Measurements from ENCODE around the gene IKZF2.

IKZF2 gene

DNA sequence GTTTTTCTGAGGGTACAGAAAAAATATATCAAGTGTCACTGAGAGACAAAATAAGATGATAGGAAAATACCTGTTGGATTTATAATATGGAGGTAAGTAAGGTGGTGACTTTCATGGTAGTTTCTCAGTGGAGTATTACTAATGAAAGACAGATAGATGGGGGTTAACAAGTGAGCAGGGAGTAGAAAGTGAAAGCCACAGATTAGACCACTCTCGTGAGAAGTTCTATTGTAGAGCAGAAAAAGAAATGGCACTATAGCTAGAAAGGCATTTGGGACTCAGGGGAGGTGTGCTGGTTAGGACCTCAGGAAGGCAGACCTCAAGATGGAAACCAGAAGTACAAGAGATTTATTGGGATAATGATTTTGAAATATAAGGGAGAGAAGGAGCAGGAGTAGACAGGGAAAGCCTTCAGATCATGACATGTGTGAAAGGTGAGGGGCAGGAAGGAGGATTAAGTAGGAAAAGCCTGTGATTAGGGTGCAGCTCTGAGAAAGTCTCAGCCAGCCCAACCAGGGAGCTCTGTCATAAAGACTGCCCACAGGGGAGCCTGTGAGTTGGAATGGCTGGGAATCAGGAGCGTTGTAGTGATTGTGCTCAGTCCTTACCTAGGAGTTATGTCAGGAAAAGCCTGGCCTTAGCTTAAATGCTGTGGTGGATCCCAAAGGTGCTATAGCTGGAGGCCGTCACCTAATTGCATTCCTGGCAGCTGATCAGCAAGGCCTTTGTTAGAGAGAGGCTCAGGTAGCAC lies 198.1 kb downstream of the IKZF2 start:
- no peak for DNase-seq

DNA sequence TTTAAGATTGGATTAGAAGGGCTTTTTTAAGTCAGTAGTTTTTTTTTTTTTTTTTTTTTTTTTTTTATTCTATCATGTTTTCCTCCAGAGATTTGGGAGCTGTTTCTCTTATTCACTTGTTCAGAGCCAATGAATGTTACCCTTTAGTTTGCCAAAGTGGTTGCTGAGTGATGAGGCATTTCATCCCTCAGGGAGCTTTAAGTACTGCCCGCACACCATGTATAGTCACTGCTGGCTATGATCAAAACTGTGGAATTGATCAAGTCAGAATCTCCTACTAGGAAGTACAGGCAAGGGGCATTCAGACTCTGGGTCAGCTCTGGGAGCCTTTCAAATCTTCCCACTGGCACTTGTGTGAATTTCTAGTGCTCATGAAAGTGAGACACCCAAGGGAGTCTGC lies 201.6 kb downstream of the IKZF2 start:
- DNase-seq, result peak; percentile 8
